HG03378 (cell line): ENCODE data around the gene PSMC5.
A peak's percentile ranks its signal among the peaks of the same experiment; 100 is the strongest.
"Not testable (repeated sequence)": the region's sequence is repeated elsewhere in the genome, so short reads cannot be mapped to it uniquely, and the experiment has no call there.

Experiments used
- ATAC-seq: cut with Tn5 transposase; IDR thresholded peaks from one replicate; pipeline ENCODE4 v1.9.1; 2021; ENCODE audit warnings: mild to moderate bottlenecking, moderate library complexity; ENCODE audit not compliant: unreplicated experiment

The PSMC5 gene

GRCh38 chr17:63838631-63839171 lies 11.5 kb downstream of the PSMC5 start:
- no peak for ATAC-seq

- ATAC-seq: no peak
These were observed 13.5 kb downstream of the PSMC5 start for GRCh38 chr17:63840591-63841349.

- no peak for ATAC-seq
These were observed 14.3 kb downstream of the PSMC5 start for GRCh38 chr17:63841350-63842172.

- ATAC-seq: no peak
These were observed 14.9 kb downstream of the PSMC5 start for GRCh38 chr17:63842173-63842539.

GRCh38 chr17:63842540-63843386 lies 15.5 kb downstream of the PSMC5 start, which contains the start of gene SMARCD2:
Gene SMARCD2 (minus strand): TSS chr17:63842685. CDS start chr17:63842674, 11 bp downstream.
- peak; percentile 61 for ATAC-seq

- not testable (repeated sequence) for ATAC-seq
These were observed 16.2 kb downstream of the PSMC5 start for GRCh38 chr17:63843387-63843888.

- ATAC-seq: no peak
These were observed 16.9 kb downstream of the PSMC5 start for GRCh38 chr17:63843910-63844677.

GRCh38 chr17:63845509-63845908 lies 18.3 kb downstream of the PSMC5 start:
- ATAC-seq: no peak

GRCh38 chr17:63847525-63848249 lies 20.5 kb downstream of the PSMC5 start:
- no peak for ATAC-seq

- ATAC-seq: peak; percentile 67
These were observed 21.8 kb downstream of the PSMC5 start for GRCh38 chr17:63848834-63849689.

- ATAC-seq: no peak
These were observed 23.2 kb downstream of the PSMC5 start for GRCh38 chr17:63850401-63850800.

- no peak for ATAC-seq
These were observed 26.0 kb downstream of the PSMC5 start for GRCh38 chr17:63853260-63853659.

- no peak for ATAC-seq
These were observed 27.5 kb downstream of the PSMC5 start for GRCh38 chr17:63854709-63855108.

GRCh38 chr17:63855185-63855584 lies 28.0 kb downstream of the PSMC5 start:
- no peak for ATAC-seq

- not testable (repeated sequence) for ATAC-seq
These were observed 29.2 kb downstream of the PSMC5 start for GRCh38 chr17:63856425-63856824.

GRCh38 chr17:63859257-63859656 lies 32.0 kb downstream of the PSMC5 start:
- ATAC-seq: no peak

- not testable (repeated sequence) for ATAC-seq
These were observed 39.4 kb downstream of the PSMC5 start for GRCh38 chr17:63866625-63867024.
